MM.1S (cell line): ENCODE measurements around the gene PCCB.

ENCODE experiments used
- DNase-seq: peaks from one replicate; pipeline ENCODE4 v3.0.0-alpha.2; 2015
- H2AFZ ChIP-seq: fragments of 300-600 bp; sonication (generic); 2 replicates; pipeline ENCODE4 v1.6.0; 2016; ENCODE audit warnings: antibody characterized with exemption, low read length
- H3F3A ChIP-seq: fragments of 300-600 bp; sonication (generic); 2 replicates; pipeline ENCODE4 v1.6.1; 2016; ENCODE audit warnings: mild to moderate bottlenecking, antibody characterized with exemption, low read length, moderate library complexity, mixed read lengths; ENCODE audit not compliant: insufficient read depth
- H3K27ac ChIP-seq: fragments of 300-600 bp; sonication (generic); 2 replicates; pipeline ENCODE4 v1.5.1; 2016; ENCODE audit warnings: mild to moderate bottlenecking, low read length
- H3K27me3 ChIP-seq: fragments of 300-600 bp; sonication (generic); replicated peaks from 2 replicates; pipeline ENCODE4 v1.6.0; 2016; ENCODE audit warnings: low read length; ENCODE audit not compliant: insufficient read depth
- H3K36me3 ChIP-seq: fragments of 300-600 bp; sonication (generic); replicated peaks from 2 replicates; pipeline ENCODE4 v1.6.1; 2016; ENCODE audit warnings: mild to moderate bottlenecking, low read length, mixed read lengths; ENCODE audit not compliant: insufficient read depth
- H3K4me1 ChIP-seq: fragments of 300-600 bp; sonication (generic); 2 replicates; pipeline ENCODE4 v1.6.1; 2016; ENCODE audit warnings: low read length, mixed read lengths
- H3K4me2 ChIP-seq: fragments of 300-600 bp; sonication (generic); 2 replicates; pipeline ENCODE4 v1.6.0; 2016; ENCODE audit warnings: low read depth, low read length
- H3K4me3 ChIP-seq: fragments of 300-600 bp; sonication (generic); 2 replicates; pipeline ENCODE4 v1.5.1; 2016; ENCODE audit warnings: low read length, mixed read lengths
- H3K79me2 ChIP-seq: fragments of 300-600 bp; sonication (generic); 2 replicates; pipeline ENCODE4 v1.6.1; 2016; ENCODE audit warnings: mixed run types, low read length, mixed read lengths
- H3K9ac ChIP-seq: fragments of 300-600 bp; sonication (generic); 2 replicates; pipeline ENCODE4 v1.6.1; 2016; ENCODE audit warnings: low read length, mixed read lengths
- H3K9me2 ChIP-seq: fragments of 300-600 bp; sonication (generic); replicated peaks from 2 replicates; pipeline ENCODE4 v1.6.1; 2016; ENCODE audit warnings: mild to moderate bottlenecking, low read length, mixed read lengths; ENCODE audit not compliant: insufficient read depth
- H3K9me3 ChIP-seq: fragments of 300-600 bp; sonication (generic); replicated peaks from 2 replicates; pipeline ENCODE4 v1.6.1; 2016; ENCODE audit warnings: mild to moderate bottlenecking, low read length, mixed read lengths; ENCODE audit not compliant: insufficient read depth
- H4K20me1 ChIP-seq: fragments of 300-600 bp; sonication (generic); 2 replicates; pipeline ENCODE4 v1.6.1; 2016; ENCODE audit warnings: mild to moderate bottlenecking, low read length, moderate library complexity, mixed read lengths; ENCODE audit not compliant: insufficient read depth
- CTCF ChIP-seq: fragments of 300-600 bp; sonication (generic); IDR thresholded peaks from 2 replicates; pipeline ENCODE4 v1.5.1; 2016; ENCODE audit warnings: antibody characterized with exemption, low read length, mixed read lengths
- EZH2 ChIP-seq: fragments of 300-600 bp; sonication (generic); optimal IDR thresholded peaks from 2 replicates; pipeline ENCODE3; 2017; ENCODE audit warnings: low read depth, mild to moderate bottlenecking, antibody characterized with exemption, low read length, mixed read lengths
- EZH2phosphoT487 ChIP-seq: fragments of 300-600 bp; sonication (generic); IDR thresholded peaks from 2 replicates; pipeline ENCODE4 v1.6.1; 2018; ENCODE audit warnings: antibody characterized with exemption, low read length

The PCCB gene

GRCh38 chr3:136305879-136306278 lies 55.7 kb downstream of the PCCB start:
- Histone ChIP-seq H4K20me1 (no peaks in the 10 kb centered on the region), H3K9me3 (no peaks in the 10 kb centered on the region), H2AFZ (no peak overlapping the region), H3K79me2 (no peaks in the 10 kb centered on the region), H3K4me2 (no peak overlapping the region), H3K27me3 (no peaks in the 10 kb centered on the region), H3K36me3 (no peaks in the 10 kb centered on the region), H3K4me1 (peaks cover 6% of the 10 kb centered on the region; the same call in 1 of the 2 replicates), H3K27ac (no peak overlapping the region), H3F3A (no peaks in the 10 kb centered on the region), H3K9me2 (no peaks in the 10 kb centered on the region), H3K9ac (no peak overlapping the region), H3K4me3 (no peak overlapping the region)
- TF ChIP-seq CTCF (peak; percentile 75), EZH2phosphoT487 (no peak)
- DNase-seq: peak; percentile 57

DNA sequence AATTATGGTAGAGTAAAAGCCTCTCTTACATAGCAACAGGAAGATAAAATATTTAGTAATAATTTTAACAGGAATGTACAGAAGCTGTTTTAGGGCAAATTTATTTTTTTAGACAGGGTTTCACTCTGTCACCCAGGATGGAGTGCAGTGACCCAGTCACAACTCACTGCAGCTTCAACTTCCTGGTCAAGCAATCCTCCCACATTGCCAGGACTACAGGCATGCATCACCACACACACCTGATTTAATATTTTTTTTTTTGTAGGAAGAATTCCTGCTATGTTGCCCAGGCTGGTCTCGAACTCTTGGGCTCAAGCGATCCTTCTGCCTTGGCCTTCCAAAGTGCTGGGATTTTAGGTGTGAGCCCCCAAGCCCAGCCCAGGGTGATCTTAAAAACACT lies 61.1 kb downstream of the PCCB start:
- Histone ChIP-seq H3K9ac (no peak overlapping the region), H3K4me3 (no peak overlapping the region), H3K27ac (no peak overlapping the region), H4K20me1 (no peaks in the 10 kb centered on the region), H3F3A (no peaks in the 10 kb centered on the region), H3K4me2 (no peak overlapping the region), H3K27me3 (no peaks in the 10 kb centered on the region), H3K9me3 (no peaks in the 10 kb centered on the region), H3K9me2 (no peaks in the 10 kb centered on the region), H3K4me1 (peaks cover 3% of the 10 kb centered on the region; the same call in 1 of the 2 replicates), H3K79me2 (no peaks in the 10 kb centered on the region), H2AFZ (no peak overlapping the region), H3K36me3 (no peaks in the 10 kb centered on the region; the same call in 1 of the 2 replicates)
- TF ChIP-seq EZH2phosphoT487 (no peak), CTCF (no peak), EZH2 (no peak)
- DNase-seq: no peak

DNA sequence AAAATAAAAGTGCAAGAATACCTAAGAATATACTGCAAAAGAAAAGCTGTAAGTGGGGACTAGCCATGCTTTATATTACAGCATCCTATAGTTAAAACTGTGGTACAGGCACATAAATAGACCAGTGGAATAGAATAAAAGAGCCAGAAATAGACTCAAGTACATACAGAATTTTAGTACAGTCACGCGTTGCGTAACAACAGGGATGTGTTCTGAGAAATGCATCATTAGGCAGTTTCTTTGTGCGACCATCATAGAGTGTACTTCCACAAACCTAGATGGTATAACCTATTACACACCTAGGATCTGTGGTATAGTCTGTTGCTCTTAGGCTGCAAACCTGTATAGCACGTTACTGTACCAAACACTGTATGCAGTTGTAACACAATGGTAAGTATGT lies 61.8 kb downstream of the PCCB start:
- no peak for DNase-seq
- Histone ChIP-seq H4K20me1 (no peaks in the 10 kb centered on the region), H3K4me1 (peaks cover 1% of the 10 kb centered on the region; the same call in 1 of the 2 replicates), H3K27ac (no peak overlapping the region), H3F3A (no peaks in the 10 kb centered on the region), H2AFZ (no peak overlapping the region), H3K79me2 (no peaks in the 10 kb centered on the region), H3K9me3 (no peaks in the 10 kb centered on the region), H3K9me2 (no peaks in the 10 kb centered on the region), H3K27me3 (no peaks in the 10 kb centered on the region), H3K36me3 (no peaks in the 10 kb centered on the region; the same call in 1 of the 2 replicates), H3K9ac (no peak overlapping the region), H3K4me2 (no peak overlapping the region), H3K4me3 (no peak overlapping the region)
- TF ChIP-seq CTCF (no peak), EZH2phosphoT487 (no peak), EZH2 (no peak)
